Endothelial cell of umbilical vein (primary cell): ENCODE data around the gene SEC11A. TPM values are rescaled to one million over a fixed set of nuclear protein-coding genes. Genes with fewer than 3 reads are reported as not detected.

Experiments
- BruUV-seq: library from RNA; stranded (reverse); fragments of 400-500 nt; replicated peaks from 2 replicates; lab custom pipeline; 2021; lab: Mats Ljungman, UMichigan
- CTCF ChIA-PET: fragments of 300-600, 350-600 bp; sonication (Branson Sonifier 250); formaldehyde crosslinking; loops from one replicate; lab custom pipeline; 2021; ENCODE audit warnings: antibody characterized with exemption, inconsistent platforms; lab: Charles Lee
- POLR2A ChIA-PET: fragments of 300-600, 350-600 bp; sonication (Branson Sonifier 250); formaldehyde crosslinking; loops from one replicate; lab custom pipeline; 2021; ENCODE audit warnings: antibody characterized with exemption, inconsistent platforms; lab: Charles Lee
- DNase-seq: peaks from one replicate; pipeline ENCODE4 v3.0.0-alpha.2; 2011; ENCODE audit warnings: low read depth, low spot score
- FAIRE-seq: peaks from 2 replicates; lab custom pipeline; 2011; peaks lifted over from hg19 to GRCh38; lab: Jason Lieb, UNC
- H2AFZ ChIP-seq: 2 replicates; pipeline ENCODE4 v1.6.0; 2012; ENCODE audit warnings: low read depth, low read length, control low read depth, inconsistent platforms
- H3K27ac ChIP-seq: 2 replicates; pipeline ENCODE4 v1.5.1; 2011; ENCODE audit warnings: low read depth, mild to moderate bottlenecking, control low read depth, low read length, moderate library complexity; ENCODE audit not compliant: insufficient read depth
- H3K27me3 ChIP-seq, 2 experiments: 2 replicates each; pipeline versions ENCODE4 v1.6.0 to v1.6.1; 2011; ENCODE audit warnings: low read length in 2 of 2, mixed read lengths in 1 of 2; ENCODE audit not compliant: control insufficient read depth in 2 of 2, insufficient read depth in 2 of 2
- H3K36me3 ChIP-seq, 2 experiments: 2 replicates in 1 of 2; 3 replicates in 1 of 2; pipeline ENCODE4 v1.5.1; 2011; ENCODE audit warnings: low read length in 2 of 2, mild to moderate bottlenecking in 1 of 2, moderate library complexity in 1 of 2; ENCODE audit not compliant: control insufficient read depth in 2 of 2, insufficient read depth in 2 of 2; ENCODE audit errors: extremely low read depth in 1 of 2
- H3K4me1 ChIP-seq: 3 replicates; pipeline ENCODE4 v1.5.1; 2011; ENCODE audit warnings: mild to moderate bottlenecking, low read length; ENCODE audit not compliant: control insufficient read depth, insufficient read depth; ENCODE audit errors: extremely low read depth
- H3K4me2 ChIP-seq: 2 replicates; pipeline ENCODE4 v1.6.1; 2011; ENCODE audit warnings: low read length, control low read depth, mixed read lengths; ENCODE audit not compliant: insufficient read depth
- H3K4me3 ChIP-seq, 3 experiments: fragments of 200-600 bp in 1 of 3; sonication (generic), shearing (Covaris generic) in 1 of 3; replicated peaks in 1 of 3; 2 replicates each; pipeline ENCODE4 v1.5.1; 2011 to 2016; ENCODE audit warnings: control low read depth in 3 of 3, low read length in 3 of 3, mild to moderate bottlenecking in 2 of 3, inconsistent platforms in 1 of 3, low read depth in 1 of 3, moderate library complexity in 1 of 3; ENCODE audit not compliant: insufficient read depth in 1 of 3
- H3K79me2 ChIP-seq: 2 replicates; pipeline ENCODE4 v1.6.0; 2012; ENCODE audit warnings: low read length, inconsistent platforms; ENCODE audit not compliant: control insufficient read depth, insufficient read depth
- H3K9ac ChIP-seq: replicated peaks from 2 replicates; pipeline ENCODE3; 2011; ENCODE audit warnings: low read length, control low read depth; ENCODE audit not compliant: insufficient read depth; ENCODE audit errors: extremely low read depth
- H3K9me1 ChIP-seq: replicated peaks from 3 replicates; pipeline ENCODE4 v1.6.0; 2011; ENCODE audit warnings: mild to moderate bottlenecking, low read length; ENCODE audit not compliant: control insufficient read depth, insufficient read depth; ENCODE audit errors: extremely low read depth
- H3K9me3 ChIP-seq: replicated peaks from 2 replicates; pipeline ENCODE4 v1.5.1; 2012; ENCODE audit warnings: low read length, inconsistent platforms; ENCODE audit not compliant: control insufficient read depth, insufficient read depth
- H4K20me1 ChIP-seq: replicated peaks from 2 replicates; pipeline ENCODE3; 2011; ENCODE audit warnings: mild to moderate bottlenecking, low read length; ENCODE audit not compliant: control insufficient read depth, insufficient read depth; ENCODE audit errors: extremely low read depth
- CTCF ChIP-seq, 2 donors: IDR thresholded peaks; 1 replicate in 1 of 2; 2 replicates in 1 of 2; pipeline ENCODE4 v1.5.1; 2011; ENCODE audit warnings: low read length in 2 of 2, mild to moderate bottlenecking in 2 of 2, moderate library complexity in 2 of 2, control low read depth in 1 of 2, inconsistent platforms in 1 of 2, low read depth in 1 of 2; ENCODE audit not compliant: insufficient read depth in 1 of 2; ENCODE audit errors: extremely low read depth in 1 of 2
- EZH2 ChIP-seq: IDR thresholded peaks from 2 replicates; pipeline ENCODE4 v1.6.1; 2012; ENCODE audit warnings: borderline replicate concordance, low read depth, mild to moderate bottlenecking, moderate library complexity, low read length, inconsistent platforms; ENCODE audit not compliant: severe bottlenecking
- FOS ChIP-seq: IDR thresholded peaks from 2 replicates; pipeline ENCODE4 v1.6.1; 2011; ENCODE audit warnings: mild to moderate bottlenecking, low read length, moderate library complexity, borderline replicate concordance; ENCODE audit not compliant: insufficient read depth
- GATA2 ChIP-seq: IDR thresholded peaks from 2 replicates; pipeline ENCODE4 v1.7.0; 2011; ENCODE audit warnings: low read depth, mild to moderate bottlenecking, moderate library complexity, mixed read lengths, low read length; ENCODE audit not compliant: insufficient read length, insufficient read depth
- JUN ChIP-seq: IDR thresholded peaks from 2 replicates; pipeline ENCODE4 v1.6.1; 2011; ENCODE audit warnings: borderline replicate concordance, low read depth; ENCODE audit not compliant: insufficient read length, insufficient read depth
- MAX ChIP-seq: IDR thresholded peaks from 2 replicates; pipeline ENCODE4 v1.6.1; 2011; ENCODE audit not compliant: insufficient read depth, insufficient read length
- MYC ChIP-seq: IDR thresholded peaks from one replicate; pipeline ENCODE4 v1.6.1; 2011; ENCODE audit warnings: mild to moderate bottlenecking, low read depth, low read length
- POLR2A ChIP-seq: IDR thresholded peaks from 2 replicates; pipeline ENCODE4 v1.6.1; 2012; ENCODE audit warnings: low read depth, mild to moderate bottlenecking, control low read depth, low read length
- POLR2AphosphoS5 ChIP-seq: IDR thresholded peaks from 2 replicates; pipeline ENCODE4 v1.6.1; 2012; ENCODE audit warnings: low read depth, mild to moderate bottlenecking, control low read depth, low read length, moderate library complexity; ENCODE audit not compliant: insufficient read depth
- dilution Hi-C: fragments of 300-500 bp; cut with MboI; formaldehyde crosslinking; loops from one replicate; pipeline ENCODE4 v1.15.0; 2019; ENCODE audit warnings: low sequenced_read_pairs; ENCODE audit not compliant: extremely low pct_ligation_motif_present
- intact Hi-C: fragments of 100-400 bp; cut with micrococcal nuclease; formaldehyde crosslinking; loops from one replicate; pipeline ENCODE4 v1.10.0; 2022
- polyA plus RNA-seq, 4 experiments: library from polyadenylated mRNA; depleted of rRNA in 3 of 4; stranded (reverse) in 3 of 4; unstranded in 1 of 4; fragments of >200 nt; gene quantifications; 2 replicates each; pipeline versions ENCODE4 v1.2.1 to v1.2.3, GENCODE V29; 2011 to 2012; ENCODE audit warnings: missing spikeins in 1 of 4
- total RNA-seq: library from RNA; stranded (reverse); gene quantifications from 2 replicates; pipeline ENCODE4 v1.2.3, GENCODE V29; 2021

SEC11A gene
- total and polyA plus RNA-seq, 2 donors (not counting 3 experiments of a cell fraction or from before 2014, with no cell fraction given) = 189 to 204 TPM

GRCh38 chr15:84671211-84671610 lies 44.7 kb downstream of the SEC11A start:
- no peak overlapping the region for H3K4me3 ChIP-seq
- FAIRE-seq = no peak
- intact Hi-C loops = no loop called here

GRCh38 chr15:84669726-84670125 lies 46.2 kb downstream of the SEC11A start:
- no peak for FAIRE-seq
- H3K4me1 ChIP-seq = peaks cover 3% of the 10 kb centered on the region
- H3K4me2 ChIP-seq = no peak overlapping the region
- POLR2A ChIA-PET = no interaction called here
- H3K36me3 ChIP-seq = peaks cover 9 to 11% of the 10 kb centered on the region in 2 experiments
- H3K79me2 ChIP-seq = no peaks in the 10 kb centered on the region
- intact Hi-C loops (no loop called here), dilution Hi-C loops (no loop called here)
- H3K27ac ChIP-seq = no peak overlapping the region
- H3K9ac ChIP-seq = no peak overlapping the region
- no peak for DNase-seq
- no peaks in the 10 kb centered on the region for H3K27me3 ChIP-seq
- CTCF ChIA-PET = interaction anchor here (1.0 kb wide), 3 partner anchors 28 to 258 kb away, joined by 3 to 4 read pairs (median 3); no protein-coding TSS in a partner anchor
- TF ChIP-seq EZH2 = no peak
- TF ChIP-seq MAX = no peak
- no peak for TF ChIP-seq GATA2
- no peak for TF ChIP-seq JUN
- no peak for TF ChIP-seq FOS
- no peak for TF ChIP-seq CTCF (IDR thresholded peaks at IDR 0.05; ENCODE audit: extremely low read depth in 1 of 2, insufficient read depth in 1 of 2, low read depth in 1 of 2, low read length in 2 of 2)
- no peak for TF ChIP-seq MYC
- no peak for TF ChIP-seq POLR2AphosphoS5
- no peak for TF ChIP-seq POLR2A
- H4K20me1 ChIP-seq = no peaks in the 10 kb centered on the region
- no peaks in the 10 kb centered on the region for H3K9me1 ChIP-seq
- H2AFZ ChIP-seq = no peak overlapping the region
- H3K9me3 ChIP-seq = no peaks in the 10 kb centered on the region
- BruUV-seq = TSS peak; percentile 76
- H3K4me3 ChIP-seq = no peak overlapping the region

More at GRCh38 chr15:84671211-84671610, 44.7 kb downstream of the SEC11A start:
- CTCF ChIA-PET = no interaction called here
- Histone ChIP-seq H2AFZ (no peak overlapping the region), H3K36me3 (peaks cover 5 to 12% of the 10 kb centered on the region in 2 experiments), H3K9me1 (peaks cover 3% of the 10 kb centered on the region), H4K20me1 (no peaks in the 10 kb centered on the region), H3K9me3 (no peaks in the 10 kb centered on the region), H3K27me3 (no peaks in the 10 kb centered on the region), H3K27ac (no peak overlapping the region), H3K79me2 (no peaks in the 10 kb centered on the region), H3K4me1 (peaks cover 3% of the 10 kb centered on the region), H3K4me2 (no peak overlapping the region), H3K9ac (no peak overlapping the region)
- dilution Hi-C loops = no loop called here
- no peak for TF ChIP-seq FOS
- TF ChIP-seq MYC = no peak
- no peak for TF ChIP-seq JUN
- DNase-seq = no peak
- BruUV-seq = no TSS peak
- POLR2A ChIA-PET = interaction anchor here (0.6 kb wide), 1 partner anchor 10 kb away, joined by 3 read pairs; no protein-coding TSS in a partner anchor
